H9 (cell line): ENCODE measurements around the gene STN1. TPM values are rescaled to one million over a fixed set of nuclear protein-coding genes. Genes with fewer than 3 reads are reported as not detected.

Source experiments
- DNase-seq: peaks from one replicate; pipeline ENCODE4 v3.0.0-alpha.2; 2017
- H2AFZ ChIP-seq: one replicate; pipeline ENCODE4 v1.6.1; 2013; ENCODE audit warnings: mild to moderate bottlenecking, low read length, control low read depth, moderate library complexity
- H2AK5ac ChIP-seq: 2 replicates; pipeline ENCODE4 v1.6.1; 2013; ENCODE audit warnings: low read length, control low read depth, mixed read lengths; ENCODE audit not compliant: insufficient read length
- H2BK120ac ChIP-seq: one replicate; pipeline ENCODE4 v1.6.1; 2013; ENCODE audit warnings: low read depth, mild to moderate bottlenecking, low read length, control low read depth, inconsistent platforms; ENCODE audit not compliant: poor library complexity, severe bottlenecking
- H2BK12ac ChIP-seq: 2 replicates; pipeline ENCODE4 v1.6.1; 2013; ENCODE audit warnings: low read length, control low read depth, mixed read lengths, low read depth; ENCODE audit not compliant: insufficient read length
- H2BK15ac ChIP-seq: 2 replicates; pipeline ENCODE4 v1.6.1; 2013; ENCODE audit warnings: low read depth, low read length, control low read depth
- H2BK20ac ChIP-seq: one replicate; pipeline ENCODE4 v1.6.1; 2013; ENCODE audit warnings: low read depth, mild to moderate bottlenecking, low read length, control low read depth, inconsistent platforms; ENCODE audit not compliant: poor library complexity, severe bottlenecking
- H2BK5ac ChIP-seq: 2 replicates; pipeline ENCODE4 v1.6.1; 2013; ENCODE audit warnings: low read length, control low read depth, mixed read lengths; ENCODE audit not compliant: insufficient read length
- H3K14ac ChIP-seq: 2 replicates; pipeline ENCODE4 v1.6.1; 2013; ENCODE audit warnings: low read length, control low read depth; ENCODE audit not compliant: insufficient read depth
- H3K18ac ChIP-seq: 2 replicates; pipeline ENCODE4 v1.6.1; 2013; ENCODE audit warnings: low read depth, mild to moderate bottlenecking, mixed read lengths, low read length, control low read depth; ENCODE audit not compliant: insufficient read length
- H3K23ac ChIP-seq: 2 replicates; pipeline ENCODE4 v1.6.1; 2013; ENCODE audit warnings: low read length, control low read depth, mixed read lengths, low read depth; ENCODE audit not compliant: insufficient read length
- H3K23me2 ChIP-seq: 2 replicates; pipeline ENCODE4 v1.6.1; 2013; ENCODE audit warnings: low read depth, mild to moderate bottlenecking, mixed read lengths, low read length, control low read depth; ENCODE audit not compliant: insufficient read length, poor library complexity, severe bottlenecking
- H3K27ac ChIP-seq: 2 replicates; pipeline ENCODE4 v1.5.1; 2013; ENCODE audit warnings: low read length, control low read depth, mixed read lengths, low read depth; ENCODE audit not compliant: insufficient read length
- H3K27me3 ChIP-seq: 2 replicates; pipeline ENCODE4 v1.6.1; 2013; ENCODE audit warnings: low read length, control low read depth, inconsistent platforms; ENCODE audit not compliant: insufficient read depth
- H3K4ac ChIP-seq: 2 replicates; pipeline ENCODE4 v1.6.1; 2013; ENCODE audit warnings: low read depth, mild to moderate bottlenecking, control low read depth, inconsistent platforms, low read length, moderate library complexity
- H3K4me1 ChIP-seq: 2 replicates; pipeline ENCODE4 v1.6.1; 2013; ENCODE audit warnings: low read length, control low read depth, inconsistent platforms; ENCODE audit not compliant: insufficient read depth
- H3K4me2 ChIP-seq: 2 replicates; pipeline ENCODE4 v1.6.1; 2013; ENCODE audit warnings: low read length, control low read depth, mixed read lengths; ENCODE audit not compliant: insufficient read length, insufficient read depth
- H3K56ac ChIP-seq: 2 replicates; pipeline ENCODE4 v1.6.1; 2013; ENCODE audit warnings: low read depth, mild to moderate bottlenecking, mixed read lengths, low read length, control low read depth; ENCODE audit not compliant: insufficient read length
- H3K79me1 ChIP-seq: 2 replicates; pipeline ENCODE4 v1.6.1; 2013; ENCODE audit warnings: low read depth, mild to moderate bottlenecking, moderate library complexity, low read length, control low read depth, inconsistent platforms; ENCODE audit not compliant: insufficient read depth, poor library complexity, severe bottlenecking
- H3K79me2 ChIP-seq: 2 replicates; pipeline ENCODE4 v1.6.1; 2013; ENCODE audit warnings: low read length, control low read depth, inconsistent platforms; ENCODE audit not compliant: insufficient read depth
- H3K9ac ChIP-seq: 2 replicates; pipeline ENCODE4 v1.6.1; 2013; ENCODE audit warnings: low read length, control low read depth, mixed read lengths; ENCODE audit not compliant: insufficient read length; ENCODE audit errors: extremely low read depth
- H3K9me3 ChIP-seq: one replicate; pipeline ENCODE4 v1.6.1; 2013; ENCODE audit warnings: low read depth, low read length, inconsistent platforms; ENCODE audit not compliant: control insufficient read depth
- H3T11ph ChIP-seq: one replicate; pipeline ENCODE4 v1.6.1; 2013; ENCODE audit warnings: mild to moderate bottlenecking, low read length, control low read depth, inconsistent platforms
- H4K20me1 ChIP-seq: one replicate; pipeline ENCODE4 v1.6.1; 2013; ENCODE audit not compliant: control insufficient read depth, insufficient read length, insufficient read depth
- H4K5ac ChIP-seq: 2 replicates; pipeline ENCODE4 v1.6.1; 2013; ENCODE audit warnings: low read depth, mild to moderate bottlenecking, mixed read lengths, low read length, control low read depth; ENCODE audit not compliant: insufficient read length
- H4K8ac ChIP-seq: replicated peaks from 2 replicates; pipeline ENCODE4 v1.6.1; 2013; ENCODE audit warnings: low read length, control low read depth, mixed read lengths, low read depth; ENCODE audit not compliant: insufficient read length
- H4K91ac ChIP-seq: 2 replicates; pipeline ENCODE4 v1.6.1; 2013; ENCODE audit warnings: low read depth, mild to moderate bottlenecking, moderate library complexity, mixed read lengths, low read length, control low read depth; ENCODE audit not compliant: insufficient read length
- H3K27ac Mint-ChIP-seq, 3 experiments: 2 replicates in 2 of 3; 3 replicates in 1 of 3; pipeline ENCODE4 v1.8.0; 2020 to 2021; ENCODE audit warnings: mixed read lengths in 3 of 3, mild to moderate bottlenecking in 1 of 3, moderate library complexity in 1 of 3
- H3K27me3 Mint-ChIP-seq: 2 replicates; pipeline ENCODE4 v1.8.0; 2021; ENCODE audit warnings: low read depth, mild to moderate bottlenecking, moderate library complexity, mixed read lengths
- H3K36me3 Mint-ChIP-seq, 3 experiments: 2 replicates in 2 of 3; 3 replicates in 1 of 3; pipeline ENCODE4 v1.8.0; 2020 to 2021; ENCODE audit warnings: low read depth in 3 of 3, mixed read lengths in 3 of 3; ENCODE audit not compliant: insufficient read depth in 1 of 3
- H3K4me1 Mint-ChIP-seq, 2 experiments: 2 replicates each; pipeline ENCODE4 v1.8.0; 2020; ENCODE audit warnings: mixed read lengths in 2 of 2
- H3K4me3 Mint-ChIP-seq, 2 experiments: 2 replicates in 1 of 2; 3 replicates in 1 of 2; pipeline ENCODE4 v1.8.0; 2020 to 2021; ENCODE audit warnings: mild to moderate bottlenecking in 2 of 2, mixed read lengths in 2 of 2, moderate library complexity in 1 of 2
- H3K9me3 Mint-ChIP-seq, 2 experiments: 2 replicates in 1 of 2; 3 replicates in 1 of 2; pipeline ENCODE4 v1.8.0; 2020; ENCODE audit warnings: mild to moderate bottlenecking in 2 of 2, mixed read lengths in 2 of 2, moderate library complexity in 1 of 2
- CTCF ChIP-seq: fragments of 200-600 bp; sonication (generic); conservative IDR thresholded peaks from 3 replicates; pipeline ENCODE4 v1.8.0; 2021; ENCODE audit warnings: antibody characterized with exemption, mild to moderate bottlenecking
- WGBS: extraction: QIAGEN DNeasy Blood & Tissue Kit; methylation state at CpG from one replicate; pipeline ENCODE4 v1.1.7; 2013; ENCODE audit warnings: missing lambda C conversion rate, low lambda C conversion rate, mixed read lengths; ENCODE audit not compliant: insufficient read length; ENCODE audit errors: extremely low coverage; 5-methylcytosine and 5-hydroxymethylcytosine counted together
- total RNA-seq: library from RNA; stranded (reverse); gene quantifications from 2 replicates; pipeline ENCODE4 v1.2.1, GENCODE V29; 2021

The STN1 gene
- total RNA-seq, 1 experiment from 2014 or later = 11.3 TPM

GRCh38 chr10:103917302-103918052, 507 bp downstream of the STN1 start:
- Histone ChIP-seq H3T11ph (no peak overlapping the region), H3K9me3 (peaks cover 8% of the 10 kb centered on the region), H2BK120ac (no peak overlapping the region), H3K79me1 (no peaks in the 10 kb centered on the region), H3K27me3 (no peaks in the 10 kb centered on the region), H4K20me1 (no peaks in the 10 kb centered on the region), H2AFZ (no peak overlapping the region), H3K56ac (no peak overlapping the region), H3K18ac (peak overlapping the region; percentile 85), H4K5ac (no peak overlapping the region), H3K14ac (peak overlapping the region; percentile 71; the same call in 1 of the 2 replicates), H2BK5ac (no peak overlapping the region), H3K23ac (no peak overlapping the region), H3K9ac (peak overlapping the region; percentile 77), H2BK15ac (no peak overlapping the region), H3K23me2 (peaks cover 10% of the 10 kb centered on the region), H3K4me2 (peak overlapping the region; percentile 83), H3K79me2 (no peaks in the 10 kb centered on the region), H2AK5ac (no peak overlapping the region), H3K27ac (no peak overlapping the region), H4K8ac (no peak overlapping the region), H4K91ac (no peak overlapping the region), H2BK12ac (no peak overlapping the region), H2BK20ac (no peak overlapping the region), H3K4me1 (peaks cover 3% of the 10 kb centered on the region; the same call in 1 of the 2 replicates), H3K4ac (no peak overlapping the region)
- WGBS = no CpG with 5 or more reads among the region's 29 CpGs
- peaks cover 17 to 22% (median 22%) of the 10 kb centered on the region in 3 experiments for H3K36me3 Mint-ChIP-seq
- peaks cover 9% of the 10 kb centered on the region in 2 experiments for H3K9me3 Mint-ChIP-seq
- H3K27ac Mint-ChIP-seq = peak overlapping the region; percentile 89 to 99 (median 98)
- peaks cover 18 to 25% of the 10 kb centered on the region in 2 experiments for H3K4me1 Mint-ChIP-seq
- no peaks in the 10 kb centered on the region for H3K27me3 Mint-ChIP-seq
- peak overlapping the region; percentile 85 to 91 for H3K4me3 Mint-ChIP-seq
- DNase-seq = peak; percentile 42
- no peak for TF ChIP-seq CTCF
